H1 (cell line): ENCODE results near the gene CHD3. TPM values are rescaled to one million over a fixed set of nuclear protein-coding genes. Genes with fewer than 3 reads are reported as not detected.

Experiments used
- BRCA1 ChIP-seq: IDR thresholded peaks from 2 replicates; pipeline ENCODE4 v1.6.1; 2012; ENCODE audit warnings: low read depth, low read length, improper control_type of control experiment
- SP2 ChIP-seq: IDR thresholded peaks from 2 replicates; pipeline ENCODE4 v1.6.1; 2012; ENCODE audit warnings: mild to moderate bottlenecking, low read length, inconsistent platforms
- polyA plus RNA-seq, 7 experiments: library from polyadenylated mRNA; depleted of rRNA in 3 of 7; stranded (reverse) in 5 of 7; unstranded in 2 of 7; fragments of >200 nt in 5 of 7; fragments of 200-250 nt in 2 of 7; gene quantifications; 1 replicate in 5 of 7; 2 replicates in 1 of 7; 4 replicates in 1 of 7; pipeline versions ENCODE4 v1.2.1 to v1.2.3, GENCODE V29; 2011 to 2013; ENCODE audit warnings: missing spikeins in 2 of 7, mixed read lengths in 2 of 7
- total RNA-seq: library from RNA; stranded (reverse); fragmentation: NEBNext Ultra II Directional; extraction: Animal tissue kit (Norgen Biotek cat#: 25700); gene quantifications from 2 replicates; pipeline ENCODE4 v1.2.1, GENCODE V29; 2021

The CHD3 gene
- total and polyA plus RNA-seq, 2 of the 8 experiments (the other 6 are each of a cell fraction or from before 2014, with no cell fraction given) = 12.3 to 12.9 TPM

GRCh38 chr17:7912927-7913524, 24.4 kb downstream of the CHD3 start (continued):
- TF ChIP-seq BRCA1 = no peak
- no peak for TF ChIP-seq SP2
